WERI-Rb-1 (cell line): ENCODE results near the gene ENHO.

Experiments used
- DNase-seq: peaks from one replicate; pipeline ENCODE4 v3.0.0-alpha.2; 2020
- H3K27ac ChIP-seq: fragments of 250-450 bp; sonication (Bioruptor Pico); 2 replicates; pipeline ENCODE4 v1.5.1; 2020; ENCODE audit warnings: mild to moderate bottlenecking, moderate library complexity
- H3K27me3 ChIP-seq: fragments of 250-450 bp; sonication (Bioruptor Pico); 2 replicates; pipeline ENCODE4 v1.5.1; 2021; ENCODE audit warnings: mild to moderate bottlenecking, low read depth, moderate library complexity; ENCODE audit not compliant: insufficient read depth, severe bottlenecking
- H3K36me3 ChIP-seq: fragments of 250-450 bp; sonication (Bioruptor Pico); 2 replicates; pipeline ENCODE4 v1.5.1; 2020; ENCODE audit warnings: mild to moderate bottlenecking, moderate library complexity
- H3K4me3 ChIP-seq: 2 replicates; pipeline ENCODE4 v1.5.1; 2011; ENCODE audit warnings: low read depth, mild to moderate bottlenecking, control low read depth, low read length
- H3K9me3 ChIP-seq: fragments of 250-450 bp; sonication (Bioruptor Pico); 2 replicates; pipeline ENCODE4 v1.5.1; 2021; ENCODE audit warnings: mild to moderate bottlenecking, moderate library complexity; ENCODE audit not compliant: severe bottlenecking
- TF ChIP-seq, protein P1 (sequence below): IDR thresholded peaks from 2 replicates; pipeline ENCODE4 v1.5.1; 2011; ENCODE audit warnings: low read depth, mild to moderate bottlenecking, control low read depth, inconsistent platforms, low read length

ENHO gene

DNA sequence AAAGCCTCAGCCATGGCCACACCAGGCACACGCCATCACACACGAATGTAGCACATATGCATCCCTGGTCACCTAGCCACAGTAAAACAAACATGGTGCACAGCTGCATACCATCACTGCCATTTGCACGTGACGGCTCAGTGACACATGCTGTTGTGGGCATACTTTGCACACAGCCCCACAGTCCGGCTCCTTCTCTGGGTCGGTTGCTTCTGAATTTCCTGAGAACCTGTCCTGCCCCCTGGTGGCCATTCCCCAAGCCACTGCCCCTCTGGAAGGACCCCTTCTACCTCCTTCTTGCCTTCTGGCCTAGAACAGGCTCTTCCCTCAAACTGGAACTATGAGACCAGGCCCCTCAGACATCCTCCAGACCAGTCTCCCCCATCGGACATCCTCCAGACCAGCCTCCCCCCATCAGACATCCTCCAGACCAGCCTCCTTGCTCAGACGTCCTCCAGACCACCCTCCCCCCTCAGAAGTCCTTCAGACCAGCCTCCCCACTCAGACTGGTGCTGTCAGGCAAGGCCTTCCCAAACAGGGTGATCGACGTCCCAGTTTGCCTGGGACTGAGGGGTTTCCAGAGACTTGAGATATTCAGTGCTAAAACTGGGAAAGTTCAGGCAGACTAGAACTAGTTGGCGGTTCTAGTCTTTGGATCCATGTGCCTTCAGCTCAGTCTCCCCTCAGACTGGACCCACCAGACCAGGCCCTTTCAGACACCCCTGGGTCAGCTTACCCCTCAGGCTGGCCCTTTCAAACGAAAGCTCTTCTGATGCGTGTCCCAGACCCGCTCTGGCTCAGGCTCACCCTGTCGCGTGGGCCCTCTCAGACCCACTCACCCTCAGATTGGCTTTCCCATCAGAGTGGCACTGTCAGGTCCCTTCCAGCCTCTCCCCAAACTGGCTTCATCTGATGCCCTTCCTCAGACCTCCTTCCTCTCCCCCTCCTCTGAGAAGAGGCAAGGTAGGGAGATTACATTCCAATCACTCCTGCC, 24.3 kb upstream of the ENHO start:
- Histone ChIP-seq H3K4me3 (no peak overlapping the region), H3K36me3 (no peaks in the 10 kb centered on the region), H3K27ac (no peak overlapping the region), H3K9me3 (no peaks in the 10 kb centered on the region), H3K27me3 (no peaks in the 10 kb centered on the region)
- TF ChIP-seq, protein P1, sequence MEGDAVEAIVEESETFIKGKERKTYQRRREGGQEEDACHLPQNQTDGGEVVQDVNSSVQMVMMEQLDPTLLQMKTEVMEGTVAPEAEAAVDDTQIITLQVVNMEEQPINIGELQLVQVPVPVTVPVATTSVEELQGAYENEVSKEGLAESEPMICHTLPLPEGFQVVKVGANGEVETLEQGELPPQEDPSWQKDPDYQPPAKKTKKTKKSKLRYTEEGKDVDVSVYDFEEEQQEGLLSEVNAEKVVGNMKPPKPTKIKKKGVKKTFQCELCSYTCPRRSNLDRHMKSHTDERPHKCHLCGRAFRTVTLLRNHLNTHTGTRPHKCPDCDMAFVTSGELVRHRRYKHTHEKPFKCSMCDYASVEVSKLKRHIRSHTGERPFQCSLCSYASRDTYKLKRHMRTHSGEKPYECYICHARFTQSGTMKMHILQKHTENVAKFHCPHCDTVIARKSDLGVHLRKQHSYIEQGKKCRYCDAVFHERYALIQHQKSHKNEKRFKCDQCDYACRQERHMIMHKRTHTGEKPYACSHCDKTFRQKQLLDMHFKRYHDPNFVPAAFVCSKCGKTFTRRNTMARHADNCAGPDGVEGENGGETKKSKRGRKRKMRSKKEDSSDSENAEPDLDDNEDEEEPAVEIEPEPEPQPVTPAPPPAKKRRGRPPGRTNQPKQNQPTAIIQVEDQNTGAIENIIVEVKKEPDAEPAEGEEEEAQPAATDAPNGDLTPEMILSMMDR = peak; percentile 87
- peak; percentile 86 for DNase-seq

DNA sequence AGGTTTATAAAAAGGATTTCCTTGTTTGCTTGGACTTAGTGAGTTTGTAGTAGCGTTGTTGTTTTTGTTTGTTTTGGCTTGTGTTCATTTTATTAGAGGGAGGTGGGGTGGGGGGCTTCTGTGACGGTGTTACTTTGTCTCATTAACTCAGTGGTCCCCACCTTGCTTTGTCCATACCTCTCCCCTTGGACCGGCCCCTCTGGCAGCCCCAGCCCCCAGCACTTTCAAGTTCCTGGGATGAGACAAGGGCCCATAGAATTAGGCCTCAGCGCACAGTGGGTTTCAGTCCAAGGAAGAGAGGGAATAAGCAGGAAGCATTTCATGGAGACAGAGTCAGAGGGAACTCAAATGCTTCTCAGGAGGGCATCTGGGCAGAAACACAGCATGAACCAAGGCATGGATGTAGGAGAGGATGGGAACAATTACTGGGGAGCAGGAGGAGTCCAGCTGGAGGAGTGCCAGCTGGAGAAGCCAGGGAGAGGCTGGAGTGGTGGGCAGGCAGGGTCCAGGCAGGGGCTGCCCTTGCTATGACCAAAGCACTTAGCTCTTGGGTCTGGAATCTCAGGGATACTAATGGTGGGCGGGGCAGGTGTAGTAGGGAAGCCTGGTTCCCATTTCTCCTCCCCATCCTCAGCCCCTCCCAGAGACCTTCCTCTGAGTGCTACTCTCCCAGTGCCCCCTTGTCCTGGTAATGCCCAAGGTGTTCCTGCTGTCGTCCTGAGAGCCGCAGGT, 23.5 kb upstream of the ENHO start:
- H3K4me3 ChIP-seq = no peak overlapping the region
- no peaks in the 10 kb centered on the region for H3K9me3 ChIP-seq
- no peak for DNase-seq
- H3K27ac ChIP-seq = no peak overlapping the region
- no peaks in the 10 kb centered on the region for H3K27me3 ChIP-seq
- no peaks in the 10 kb centered on the region for H3K36me3 ChIP-seq
- TF ChIP-seq, protein P1 = no peak

DNA sequence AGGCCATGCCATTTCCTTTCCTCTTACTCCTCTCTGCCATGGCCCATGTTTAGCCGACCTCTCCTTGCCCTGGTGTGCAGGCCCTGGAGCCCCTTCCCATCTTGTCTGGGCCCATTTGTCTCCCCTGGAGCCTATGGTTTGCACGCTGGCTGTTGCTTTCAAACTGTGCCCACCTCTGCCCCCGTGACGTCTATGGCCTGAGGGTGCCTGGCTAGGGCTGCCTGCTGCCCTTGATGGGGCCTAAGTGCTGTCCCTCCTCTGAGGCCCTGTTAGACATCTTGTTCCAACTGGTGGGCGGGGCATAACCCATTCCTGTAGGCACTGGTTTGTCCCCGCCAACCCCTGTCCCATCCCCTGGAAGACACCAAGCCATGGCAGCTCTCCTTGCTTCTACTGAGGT, 22.7 kb upstream of the ENHO start:
- TF ChIP-seq, protein P1 = no peak
- no peak overlapping the region for H3K4me3 ChIP-seq
- H3K27me3 ChIP-seq = no peaks in the 10 kb centered on the region
- DNase-seq = no peak
- H3K36me3 ChIP-seq = no peaks in the 10 kb centered on the region
- no peak overlapping the region for H3K27ac ChIP-seq
- H3K9me3 ChIP-seq = no peaks in the 10 kb centered on the region

DNA sequence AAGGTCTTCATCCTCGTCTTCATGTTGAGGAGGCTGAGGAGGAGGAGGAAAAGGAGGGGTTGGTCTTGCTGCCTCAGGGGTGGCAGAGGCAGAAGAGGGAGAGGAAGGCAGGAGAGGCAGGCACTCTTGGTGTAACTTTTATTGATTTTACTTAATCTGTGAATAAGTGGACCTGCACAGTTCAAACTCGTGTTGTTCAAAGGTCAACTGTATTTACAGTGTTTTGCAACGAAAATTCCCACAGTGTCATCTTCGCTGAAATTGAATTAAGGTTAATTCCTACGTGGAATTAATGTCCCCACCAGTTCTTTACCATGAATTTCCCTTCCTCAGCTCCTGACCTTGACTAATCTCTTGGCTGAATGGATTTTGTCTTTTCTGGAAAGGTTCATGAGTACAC, 21.2 kb upstream of the ENHO start:
- H3K27ac ChIP-seq = no peak overlapping the region
- no peak overlapping the region for H3K4me3 ChIP-seq
- H3K36me3 ChIP-seq = no peaks in the 10 kb centered on the region
- TF ChIP-seq, protein P1 = no peak
- H3K9me3 ChIP-seq = no peaks in the 10 kb centered on the region
- no peak for DNase-seq
- H3K27me3 ChIP-seq = no peaks in the 10 kb centered on the region

DNA sequence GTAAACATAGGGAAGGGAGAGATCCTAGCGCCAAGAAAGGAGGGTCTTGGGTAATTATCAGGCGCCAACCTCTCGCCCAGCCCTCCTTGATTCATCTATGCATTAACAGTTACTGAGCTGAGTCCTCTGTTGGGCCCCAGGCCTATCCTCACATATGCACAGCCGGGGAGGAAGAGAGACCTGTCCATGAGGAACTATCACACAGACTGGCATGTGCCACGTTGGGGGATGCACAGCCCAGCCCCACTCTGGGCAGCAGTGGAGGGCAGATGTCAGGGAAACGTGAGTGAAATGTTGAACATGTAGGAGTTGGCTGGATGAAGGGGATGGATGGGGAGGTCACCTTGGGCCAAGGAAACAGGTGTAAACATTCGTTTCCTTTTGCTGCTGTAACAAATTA, 18.8 kb upstream of the ENHO start:
- no peaks in the 10 kb centered on the region for H3K36me3 ChIP-seq
- peaks cover under 1% of the 10 kb centered on the region for H3K27me3 ChIP-seq
- no peak overlapping the region for H3K27ac ChIP-seq
- H3K9me3 ChIP-seq = no peaks in the 10 kb centered on the region
- no peak for DNase-seq
- no peak overlapping the region for H3K4me3 ChIP-seq
- TF ChIP-seq, protein P1 = no peak
